Ishikawa (cell line): ENCODE data around the gene TCHP.

Experiments
- CEBPB ChIP-seq: IDR thresholded peaks from 2 replicates; pipeline ENCODE4 v1.6.1; 2012
- CREB1 ChIP-seq: IDR thresholded peaks from 2 replicates; pipeline ENCODE4 v1.6.1; 2012; ENCODE audit warnings: low read depth
- EGR1 ChIP-seq: IDR thresholded peaks from 2 replicates; pipeline ENCODE4 v1.6.1; 2012
- EP300 ChIP-seq: IDR thresholded peaks from 2 replicates; pipeline ENCODE4 v1.6.1; 2012; ENCODE audit warnings: borderline replicate concordance
- FOXM1 ChIP-seq: IDR thresholded peaks from 2 replicates; pipeline ENCODE4 v1.6.1; 2012; ENCODE audit warnings: low read depth, borderline replicate concordance
- MAX ChIP-seq: IDR thresholded peaks from 2 replicates; pipeline ENCODE4 v1.6.1; 2012
- NFIC ChIP-seq: IDR thresholded peaks from 2 replicates; pipeline ENCODE4 v1.6.1; 2012
- RAD21 ChIP-seq: IDR thresholded peaks from 2 replicates; pipeline ENCODE4 v1.6.1; 2012; ENCODE audit warnings: low read depth
- REST ChIP-seq: IDR thresholded peaks from 2 replicates; pipeline ENCODE4 v1.6.1; 2012; ENCODE audit warnings: low read depth, mild to moderate bottlenecking
- TAF1 ChIP-seq: IDR thresholded peaks from 2 replicates; pipeline ENCODE4 v1.6.1; 2012; ENCODE audit warnings: low read depth, mild to moderate bottlenecking
- TCF12 ChIP-seq: IDR thresholded peaks from 2 replicates; pipeline ENCODE4 v1.6.1; 2012; ENCODE audit warnings: low read depth
- TEAD4 ChIP-seq: IDR thresholded peaks from 2 replicates; pipeline ENCODE4 v1.6.1; 2012
- USF1 ChIP-seq: IDR thresholded peaks from 2 replicates; pipeline ENCODE4 v1.6.1; 2012
- YY1 ChIP-seq: IDR thresholded peaks from 2 replicates; pipeline ENCODE4 v1.6.1; 2012; ENCODE audit warnings: low read depth
- ZBTB7A ChIP-seq: IDR thresholded peaks from 2 replicates; pipeline ENCODE4 v1.6.1; 2012; ENCODE audit warnings: low read depth

Gene TCHP

GRCh38 chr12:109894939-109895338 is 5.1 kb upstream of the TCHP start:
- TF ChIP-seq REST (no peak), TAF1 (no peak), TCF12 (no peak), CEBPB (no peak), EGR1 (no peak), NFIC (no peak), YY1 (no peak)

- TF ChIP-seq REST (no peak), MAX (no peak)
Measured at GRCh38 chr12:109896188-109896587, 3.9 kb upstream of the TCHP start.

GRCh38 chr12:109897029-109897428 is 3.0 kb upstream of the TCHP start:
- no peak for TF ChIP-seq ZBTB7A
- no peak for TF ChIP-seq FOXM1
- no peak for TF ChIP-seq CEBPB
- TF ChIP-seq NFIC: no peak
- TF ChIP-seq TEAD4: no peak
- TF ChIP-seq TCF12: no peak
- no peak for TF ChIP-seq EGR1
- no peak for TF ChIP-seq MAX
- no peak for TF ChIP-seq REST
- no peak for TF ChIP-seq CREB1
- TF ChIP-seq YY1: no peak
- no peak for TF ChIP-seq TAF1
- no peak for TF ChIP-seq USF1
- no peak for TF ChIP-seq EP300
- TF ChIP-seq RAD21: no peak

- TF ChIP-seq TEAD4: no peak
- TF ChIP-seq CREB1: no peak
- TF ChIP-seq TAF1: no peak
- no peak for TF ChIP-seq TCF12
- TF ChIP-seq FOXM1: no peak
- no peak for TF ChIP-seq NFIC
- no peak for TF ChIP-seq USF1
- no peak for TF ChIP-seq EGR1
- TF ChIP-seq RAD21: no peak
- no peak for TF ChIP-seq CEBPB
- no peak for TF ChIP-seq ZBTB7A
Measured at GRCh38 chr12:109900752-109901580, 892 bp downstream of the TCHP start.

GRCh38 chr12:109902891-109903418 is 2.9 kb downstream of the TCHP start:
- TF ChIP-seq NFIC (no peak), TAF1 (no peak), RAD21 (no peak), REST (no peak), TEAD4 (no peak), MAX (no peak), USF1 (no peak), FOXM1 (no peak), CREB1 (no peak), ZBTB7A (no peak), YY1 (no peak), EGR1 (no peak), CEBPB (no peak)
